A549 (cell line): ENCODE results near the gene TREM2.

Source experiments
- CHD4 ChIP-seq: fragments of 200-600 bp; sonication (generic); IDR thresholded peaks from 2 replicates; pipeline ENCODE4 v1.6.1; 2016; ENCODE audit warnings: antibody characterized with exemption, mild to moderate bottlenecking, borderline replicate concordance
- EP300 ChIP-seq, 2 experiments: fragments of >200 bp; sonication (Bioruptor Twin); formaldehyde crosslinking; IDR thresholded peaks; 2 replicates in 1 of 2; 3 replicates in 1 of 2; pipeline ENCODE4 v1.6.1; 2016 to 2017
- FOXS1 ChIP-seq: fragments of 250-450 bp; sonication (Bioruptor Pico); IDR thresholded peaks from 2 replicates; pipeline ENCODE4 v1.5.0; 2020; ENCODE audit warnings: mild to moderate bottlenecking, moderate library complexity
- JUN ChIP-seq, 2 experiments: fragments of >200 bp; sonication (Bioruptor Twin); formaldehyde crosslinking; IDR thresholded peaks; 2 replicates in 1 of 2; 3 replicates in 1 of 2; pipeline ENCODE4 v1.6.1; 2016 to 2017
- JUNB ChIP-seq: fragments of >200 bp; sonication (Bioruptor Twin); formaldehyde crosslinking; IDR thresholded peaks from 2 replicates; pipeline ENCODE4 v1.6.1; 2016
- PHF8 ChIP-seq: fragments of 200-600 bp; sonication (generic); IDR thresholded peaks from 2 replicates; pipeline ENCODE4 v1.6.1; 2016; ENCODE audit warnings: low read depth, mild to moderate bottlenecking, antibody characterized with exemption, moderate library complexity, borderline replicate concordance
- POLR2A ChIP-seq: IDR thresholded peaks from 2 replicates; pipeline ENCODE4 v1.6.1; 2012; ENCODE audit warnings: mild to moderate bottlenecking, low read length
- RAD21 ChIP-seq, 2 experiments: fragments of >200 bp in 1 of 2; sonication (Bioruptor Twin) in 1 of 2; formaldehyde crosslinking in 1 of 2; IDR thresholded peaks in 1 of 2; conservative IDR thresholded peaks in 1 of 2; 2 replicates in 1 of 2; 3 replicates in 1 of 2; pipeline ENCODE4 v1.6.1; 2012 to 2018; ENCODE audit warnings: inconsistent platforms in 1 of 2
- USF2 ChIP-seq: fragments of 450-650 bp; IDR thresholded peaks from 2 replicates; pipeline ENCODE4 v1.6.1; 2014; ENCODE audit warnings: antibody characterized with exemption
- TF ChIP-seq, protein P1 (sequence below): fragments of >200 bp; sonication (Bioruptor Twin); formaldehyde crosslinking; IDR thresholded peaks from 3 replicates; pipeline ENCODE4 v1.5.1; 2016
- TF ChIP-seq, protein P2 (sequence below): fragments of 250-450 bp; sonication (Bioruptor Pico); IDR thresholded peaks from 2 replicates; pipeline ENCODE4 v1.5.0; 2021; ENCODE audit warnings: mild to moderate bottlenecking, moderate library complexity, borderline replicate concordance
- TF ChIP-seq, protein P3 (sequence below): fragments of 200-600 bp; sonication (generic); IDR thresholded peaks from 2 replicates; pipeline ENCODE4 v1.6.1; 2016; ENCODE audit warnings: antibody characterized with exemption, mild to moderate bottlenecking, moderate library complexity

DNA sequence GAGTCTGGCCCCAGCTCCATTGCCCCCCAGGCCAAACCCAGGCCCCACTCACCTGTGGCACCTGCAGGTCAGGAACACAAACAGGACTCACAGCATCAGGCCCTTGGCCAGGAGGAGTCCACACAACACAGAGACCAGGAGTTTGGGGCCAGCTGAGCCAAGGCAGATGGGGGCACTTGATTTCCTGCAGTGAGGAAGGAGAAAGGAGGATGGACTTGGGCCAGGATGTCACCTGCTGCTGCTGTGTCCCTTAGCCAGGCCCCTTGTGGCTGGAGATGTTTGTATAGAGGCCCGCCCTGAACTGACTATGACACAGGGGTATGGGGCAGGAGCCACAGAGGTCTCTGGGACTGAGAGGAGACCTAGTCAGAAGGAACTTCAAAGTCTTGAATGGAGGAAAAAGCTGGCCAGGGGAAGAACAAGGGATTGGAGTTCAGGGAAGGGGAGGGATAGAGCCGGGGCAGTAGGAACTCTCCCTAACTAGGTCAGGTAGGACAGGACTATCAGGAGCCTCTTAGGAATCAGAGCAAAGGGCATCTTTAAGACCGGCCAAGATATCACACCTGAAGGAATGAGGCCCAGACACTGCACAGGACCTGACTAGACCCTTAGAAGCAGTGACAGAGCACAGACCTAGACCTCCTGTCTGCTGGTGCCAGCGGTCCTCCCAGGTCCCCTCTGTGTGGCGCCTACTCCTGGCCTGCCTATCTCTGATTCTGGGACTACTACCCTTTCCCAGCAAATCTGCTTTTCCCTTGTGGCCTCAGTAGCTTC, 46.8 kb upstream of the TREM2 start:
- TF ChIP-seq CHD4 (no peak), JUNB (no peak), FOXS1 (CRISPR knock-in tag) (no peak), RAD21 (conservative IDR thresholded peaks at IDR 0.05 in 1 of 2, IDR thresholded peaks at IDR 0.05 in 1 of 2) (no peak), EP300 (IDR thresholded peaks at IDR 0.05) (no peak), JUN (IDR thresholded peaks at IDR 0.05) (no peak), USF2 (no peak), POLR2A (no peak), PHF8 (no peak)
- TF ChIP-seq, protein P1, sequence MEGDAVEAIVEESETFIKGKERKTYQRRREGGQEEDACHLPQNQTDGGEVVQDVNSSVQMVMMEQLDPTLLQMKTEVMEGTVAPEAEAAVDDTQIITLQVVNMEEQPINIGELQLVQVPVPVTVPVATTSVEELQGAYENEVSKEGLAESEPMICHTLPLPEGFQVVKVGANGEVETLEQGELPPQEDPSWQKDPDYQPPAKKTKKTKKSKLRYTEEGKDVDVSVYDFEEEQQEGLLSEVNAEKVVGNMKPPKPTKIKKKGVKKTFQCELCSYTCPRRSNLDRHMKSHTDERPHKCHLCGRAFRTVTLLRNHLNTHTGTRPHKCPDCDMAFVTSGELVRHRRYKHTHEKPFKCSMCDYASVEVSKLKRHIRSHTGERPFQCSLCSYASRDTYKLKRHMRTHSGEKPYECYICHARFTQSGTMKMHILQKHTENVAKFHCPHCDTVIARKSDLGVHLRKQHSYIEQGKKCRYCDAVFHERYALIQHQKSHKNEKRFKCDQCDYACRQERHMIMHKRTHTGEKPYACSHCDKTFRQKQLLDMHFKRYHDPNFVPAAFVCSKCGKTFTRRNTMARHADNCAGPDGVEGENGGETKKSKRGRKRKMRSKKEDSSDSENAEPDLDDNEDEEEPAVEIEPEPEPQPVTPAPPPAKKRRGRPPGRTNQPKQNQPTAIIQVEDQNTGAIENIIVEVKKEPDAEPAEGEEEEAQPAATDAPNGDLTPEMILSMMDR = no peak
- TF ChIP-seq, protein P2, sequence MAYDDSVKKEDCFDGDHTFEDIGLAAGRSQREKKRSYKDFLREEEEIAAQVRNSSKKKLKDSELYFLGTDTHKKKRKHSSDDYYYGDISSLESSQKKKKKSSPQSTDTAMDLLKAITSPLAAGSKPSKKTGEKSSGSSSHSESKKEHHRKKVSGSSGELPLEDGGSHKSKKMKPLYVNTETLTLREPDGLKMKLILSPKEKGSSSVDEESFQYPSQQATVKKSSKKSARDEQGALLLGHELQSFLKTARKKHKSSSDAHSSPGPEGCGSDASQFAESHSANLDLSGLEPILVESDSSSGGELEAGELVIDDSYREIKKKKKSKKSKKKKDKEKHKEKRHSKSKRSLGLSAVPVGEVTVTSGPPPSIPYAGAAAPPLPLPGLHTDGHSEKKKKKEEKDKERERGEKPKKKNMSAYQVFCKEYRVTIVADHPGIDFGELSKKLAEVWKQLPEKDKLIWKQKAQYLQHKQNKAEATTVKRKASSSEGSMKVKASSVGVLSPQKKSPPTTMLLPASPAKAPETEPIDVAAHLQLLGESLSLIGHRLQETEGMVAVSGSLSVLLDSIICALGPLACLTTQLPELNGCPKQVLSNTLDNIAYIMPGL = no peak
- TF ChIP-seq, protein P3, sequence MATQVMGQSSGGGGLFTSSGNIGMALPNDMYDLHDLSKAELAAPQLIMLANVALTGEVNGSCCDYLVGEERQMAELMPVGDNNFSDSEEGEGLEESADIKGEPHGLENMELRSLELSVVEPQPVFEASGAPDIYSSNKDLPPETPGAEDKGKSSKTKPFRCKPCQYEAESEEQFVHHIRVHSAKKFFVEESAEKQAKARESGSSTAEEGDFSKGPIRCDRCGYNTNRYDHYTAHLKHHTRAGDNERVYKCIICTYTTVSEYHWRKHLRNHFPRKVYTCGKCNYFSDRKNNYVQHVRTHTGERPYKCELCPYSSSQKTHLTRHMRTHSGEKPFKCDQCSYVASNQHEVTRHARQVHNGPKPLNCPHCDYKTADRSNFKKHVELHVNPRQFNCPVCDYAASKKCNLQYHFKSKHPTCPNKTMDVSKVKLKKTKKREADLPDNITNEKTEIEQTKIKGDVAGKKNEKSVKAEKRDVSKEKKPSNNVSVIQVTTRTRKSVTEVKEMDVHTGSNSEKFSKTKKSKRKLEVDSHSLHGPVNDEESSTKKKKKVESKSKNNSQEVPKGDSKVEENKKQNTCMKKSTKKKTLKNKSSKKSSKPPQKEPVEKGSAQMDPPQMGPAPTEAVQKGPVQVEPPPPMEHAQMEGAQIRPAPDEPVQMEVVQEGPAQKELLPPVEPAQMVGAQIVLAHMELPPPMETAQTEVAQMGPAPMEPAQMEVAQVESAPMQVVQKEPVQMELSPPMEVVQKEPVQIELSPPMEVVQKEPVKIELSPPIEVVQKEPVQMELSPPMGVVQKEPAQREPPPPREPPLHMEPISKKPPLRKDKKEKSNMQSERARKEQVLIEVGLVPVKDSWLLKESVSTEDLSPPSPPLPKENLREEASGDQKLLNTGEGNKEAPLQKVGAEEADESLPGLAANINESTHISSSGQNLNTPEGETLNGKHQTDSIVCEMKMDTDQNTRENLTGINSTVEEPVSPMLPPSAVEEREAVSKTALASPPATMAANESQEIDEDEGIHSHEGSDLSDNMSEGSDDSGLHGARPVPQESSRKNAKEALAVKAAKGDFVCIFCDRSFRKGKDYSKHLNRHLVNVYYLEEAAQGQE = no peak
